OCI-LY1 (cell line): Measurements from ENCODE around the gene CLK2.

ENCODE experiments used
- EZH2 ChIP-seq: fragments of 200-600 bp; sonication (generic), shearing (Covaris generic); IDR thresholded peaks from 2 replicates; pipeline ENCODE4 v1.8.0; 2017; ENCODE audit warnings: borderline replicate concordance, mixed run types, mild to moderate bottlenecking, antibody characterized with exemption, low read length, moderate library complexity, mixed read lengths
- TF ChIP-seq, protein P1 (sequence below): fragments of 200-600 bp; sonication (generic), shearing (Covaris generic); IDR thresholded peaks from 2 replicates; pipeline ENCODE4 v1.5.1; 2017; ENCODE audit warnings: mild to moderate bottlenecking, antibody characterized with exemption, low read length, moderate library complexity, mixed read lengths

DNA sequence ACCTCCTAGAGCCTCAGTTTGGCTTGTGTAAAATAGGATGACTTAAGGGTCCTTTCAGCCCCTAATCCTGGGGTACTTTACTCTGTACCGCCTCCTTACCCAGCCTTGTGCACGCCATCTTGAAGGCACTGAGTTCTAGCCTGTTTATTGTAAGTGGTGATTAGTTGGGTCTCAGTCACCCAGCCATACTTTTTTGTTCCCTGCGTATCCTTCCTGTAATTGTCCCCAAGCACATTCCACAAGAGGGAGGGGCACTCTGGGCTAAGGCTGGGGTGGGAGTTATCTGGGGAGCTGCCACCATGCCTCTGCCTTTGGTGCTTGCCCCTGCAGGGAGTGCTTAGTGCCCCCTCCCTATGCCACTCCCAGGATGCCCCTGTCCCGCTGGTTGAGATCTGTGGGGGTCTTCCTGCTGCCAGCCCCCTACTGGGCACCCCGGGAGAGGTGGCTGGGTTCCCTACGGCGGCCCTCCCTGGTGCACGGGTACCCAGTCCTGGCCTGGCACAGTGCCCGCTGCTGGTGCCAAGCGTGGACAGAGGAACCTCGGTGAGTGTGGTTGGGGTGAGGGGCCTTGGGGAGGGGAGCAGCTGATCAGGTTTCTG, 36.2 kb upstream of the CLK2 start:
- TF ChIP-seq, protein P1, sequence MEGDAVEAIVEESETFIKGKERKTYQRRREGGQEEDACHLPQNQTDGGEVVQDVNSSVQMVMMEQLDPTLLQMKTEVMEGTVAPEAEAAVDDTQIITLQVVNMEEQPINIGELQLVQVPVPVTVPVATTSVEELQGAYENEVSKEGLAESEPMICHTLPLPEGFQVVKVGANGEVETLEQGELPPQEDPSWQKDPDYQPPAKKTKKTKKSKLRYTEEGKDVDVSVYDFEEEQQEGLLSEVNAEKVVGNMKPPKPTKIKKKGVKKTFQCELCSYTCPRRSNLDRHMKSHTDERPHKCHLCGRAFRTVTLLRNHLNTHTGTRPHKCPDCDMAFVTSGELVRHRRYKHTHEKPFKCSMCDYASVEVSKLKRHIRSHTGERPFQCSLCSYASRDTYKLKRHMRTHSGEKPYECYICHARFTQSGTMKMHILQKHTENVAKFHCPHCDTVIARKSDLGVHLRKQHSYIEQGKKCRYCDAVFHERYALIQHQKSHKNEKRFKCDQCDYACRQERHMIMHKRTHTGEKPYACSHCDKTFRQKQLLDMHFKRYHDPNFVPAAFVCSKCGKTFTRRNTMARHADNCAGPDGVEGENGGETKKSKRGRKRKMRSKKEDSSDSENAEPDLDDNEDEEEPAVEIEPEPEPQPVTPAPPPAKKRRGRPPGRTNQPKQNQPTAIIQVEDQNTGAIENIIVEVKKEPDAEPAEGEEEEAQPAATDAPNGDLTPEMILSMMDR = no peak; the same call in 1 of the 2 replicates
- TF ChIP-seq EZH2 = no peak
